DLD1 (cell line): Measurements from ENCODE around the gene SMDT1.
"Not testable (repeated sequence)": the region's sequence is repeated elsewhere in the genome, so short reads cannot be mapped to it uniquely, and the experiment has no call there.

Experiments used
- in situ Hi-C: cut with HindIII; loops from 2 replicates; pipeline ENCODE4 v1.10.0; 2017; ENCODE audit warnings: low sequenced_read_pairs

Gene SMDT1

DNA sequence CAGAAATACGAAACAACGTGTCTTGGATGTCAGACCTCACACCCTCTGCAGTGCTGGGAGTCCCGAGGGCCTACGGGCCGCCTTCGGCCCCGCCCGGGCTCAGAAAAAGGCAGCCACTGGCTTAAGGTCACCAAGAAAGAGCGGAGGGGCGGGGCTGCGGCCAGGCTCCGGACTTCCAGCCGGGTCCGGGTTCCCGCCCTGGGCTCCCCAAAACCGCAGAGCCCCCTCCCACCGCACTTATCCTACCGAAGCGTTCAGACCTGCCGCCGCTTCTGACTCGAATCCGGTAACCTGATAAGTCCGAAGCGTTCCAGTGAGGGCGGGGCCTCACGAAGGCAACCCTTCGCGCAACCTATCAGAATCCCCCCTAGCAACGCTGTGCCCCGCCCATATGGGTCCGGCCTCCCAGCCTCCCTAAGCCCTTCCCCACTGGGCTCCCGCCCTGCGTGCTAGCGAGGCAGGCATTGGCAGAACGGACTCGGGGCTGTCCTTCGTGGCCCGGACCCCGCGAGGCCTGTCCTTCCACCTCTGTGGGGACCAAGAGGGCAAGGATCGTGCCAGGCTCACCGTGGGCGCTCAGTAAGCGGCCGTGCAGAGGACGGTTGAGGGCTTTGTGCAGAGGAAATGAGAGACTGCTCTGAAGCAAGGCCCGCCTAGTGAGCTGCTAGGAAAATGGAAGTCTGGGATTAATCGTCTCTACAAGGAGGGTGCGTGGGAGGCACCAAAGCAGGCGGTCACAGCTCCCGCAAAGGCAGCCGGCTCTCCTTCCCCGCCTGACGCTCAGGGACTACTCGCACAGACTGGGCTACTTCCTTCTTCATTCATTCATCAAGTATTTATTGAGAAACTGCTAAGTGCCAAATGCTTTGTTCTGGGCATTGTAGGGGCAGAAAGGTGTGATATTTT, 8.7 kb upstream of the SMDT1 start, which contains the start of gene NAGA:
TSS of gene NAGA (minus strand) at position 296 of the 906 bp plus-strand sequence. CDS start 515 bp downstream, outside the sequence.
- in situ Hi-C loops = no loop called here

DNA sequence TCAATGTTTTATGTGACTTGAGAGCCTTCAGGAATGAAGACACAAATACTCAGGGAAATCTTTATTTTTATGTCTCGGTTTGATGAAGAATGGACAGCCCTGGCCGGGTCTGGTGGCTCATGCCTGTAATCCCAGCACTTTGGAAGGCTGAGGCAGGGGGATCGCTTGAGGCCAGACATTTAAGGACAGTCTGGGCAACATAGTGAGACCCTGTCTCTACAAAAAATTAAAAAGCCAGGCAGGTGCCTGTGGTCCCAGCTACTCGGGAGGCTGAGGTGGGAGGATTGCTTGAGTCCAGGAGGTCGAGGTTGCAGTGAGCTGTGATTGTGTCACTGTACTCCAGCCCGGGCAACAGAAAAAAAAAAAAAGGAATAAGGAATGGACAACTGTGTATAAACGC, 8.0 kb upstream of the SMDT1 start:
- in situ Hi-C loops = not testable (repeated sequence)

DNA sequence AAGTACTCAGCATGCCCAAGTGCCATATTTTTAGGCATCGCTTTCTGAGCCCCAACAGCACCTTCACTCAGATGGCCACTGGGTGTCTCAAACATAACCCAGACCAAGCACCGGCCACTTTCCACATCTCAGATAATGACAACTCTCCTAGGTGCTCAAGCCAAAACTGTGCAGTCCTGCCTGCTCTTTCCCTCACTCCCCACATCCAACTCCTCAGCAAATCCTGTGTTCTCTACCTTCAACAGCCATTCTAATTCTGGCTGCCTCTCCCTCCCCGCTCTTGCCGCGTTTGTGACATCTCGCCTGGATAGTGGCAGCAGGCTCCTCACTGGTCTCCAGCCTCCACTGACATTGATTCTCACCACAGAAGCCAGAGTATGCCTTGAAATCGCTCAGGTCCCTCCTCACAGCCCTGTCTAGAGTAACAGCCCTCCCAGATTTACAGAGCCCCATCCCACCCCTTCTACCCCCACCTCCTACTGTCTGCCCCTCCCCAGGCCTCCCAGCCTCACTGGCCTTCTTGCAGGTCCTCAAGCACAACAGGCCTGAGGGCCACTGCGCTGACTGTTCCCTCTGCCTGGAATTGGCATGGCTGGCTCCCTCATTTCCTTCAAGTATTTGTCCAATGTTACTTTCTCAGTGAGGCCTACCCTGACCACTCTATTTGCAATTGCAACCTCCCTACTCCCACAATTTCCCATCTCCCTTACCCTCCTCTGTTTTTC, 6.7 kb upstream of the SMDT1 start:
- in situ Hi-C loops = no loop called here

DNA sequence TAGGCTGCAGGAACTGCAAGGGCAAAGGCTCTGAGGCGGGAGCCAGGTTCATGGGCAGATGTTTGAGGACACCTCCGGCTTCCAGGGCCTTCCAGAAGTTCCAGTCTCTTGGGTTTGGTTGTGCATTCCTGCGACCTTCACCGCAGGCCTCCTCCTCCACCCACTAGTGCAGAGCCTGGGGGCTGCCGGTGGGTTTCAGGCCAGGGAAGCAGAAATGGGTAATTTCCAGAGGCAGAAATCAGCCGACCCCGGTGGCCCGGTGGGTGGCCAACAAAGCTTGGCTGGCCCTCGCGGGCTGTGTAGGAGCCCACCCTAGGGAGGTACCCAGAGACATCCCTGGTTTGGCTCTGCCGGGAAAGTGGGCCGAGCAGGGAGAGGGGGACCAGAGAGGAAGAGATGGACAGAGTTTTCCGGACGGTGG, 5.9 kb upstream of the SMDT1 start:
- in situ Hi-C loops = no loop called here

DNA sequence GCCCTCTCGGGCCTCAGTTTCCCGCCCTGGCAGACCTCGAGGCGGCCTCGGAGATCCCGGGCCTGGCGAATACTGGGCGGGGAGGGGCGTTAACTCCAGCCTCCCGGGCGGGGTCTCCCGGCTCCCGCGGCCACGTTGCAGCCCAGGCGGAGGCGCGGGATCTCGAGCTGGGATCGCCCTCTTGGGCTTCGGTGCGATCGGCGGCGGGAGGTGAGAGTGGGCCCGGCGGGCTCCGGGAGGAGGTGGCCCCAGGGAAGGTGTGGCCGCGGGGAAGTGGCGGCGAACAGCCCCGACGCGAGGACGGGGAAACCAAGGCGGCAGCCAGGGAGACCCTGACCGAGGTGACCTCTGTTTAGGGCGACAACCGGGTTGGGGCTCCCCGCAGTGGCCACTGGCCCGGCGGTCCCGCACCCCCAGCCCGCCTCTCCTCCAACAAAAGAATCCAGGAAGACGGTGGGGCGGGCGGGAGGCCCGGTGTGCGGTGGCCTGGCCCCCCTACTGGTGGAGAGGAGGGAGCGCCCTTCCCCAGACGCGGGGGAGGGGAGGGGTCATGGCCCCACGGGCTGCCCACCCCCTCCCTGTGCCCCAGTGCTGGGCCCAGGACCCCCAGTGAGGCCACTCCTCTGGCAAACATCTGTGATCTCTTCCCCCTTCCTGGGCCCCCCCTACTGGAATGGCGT, 5.2 kb upstream of the SMDT1 start, which contains the start of gene PHETA2:
TSS of gene PHETA2 (plus strand) at position 117 of the 680 bp plus-strand sequence. CDS start 3,046 bp downstream, outside the sequence.
- in situ Hi-C loops = no loop called here

DNA sequence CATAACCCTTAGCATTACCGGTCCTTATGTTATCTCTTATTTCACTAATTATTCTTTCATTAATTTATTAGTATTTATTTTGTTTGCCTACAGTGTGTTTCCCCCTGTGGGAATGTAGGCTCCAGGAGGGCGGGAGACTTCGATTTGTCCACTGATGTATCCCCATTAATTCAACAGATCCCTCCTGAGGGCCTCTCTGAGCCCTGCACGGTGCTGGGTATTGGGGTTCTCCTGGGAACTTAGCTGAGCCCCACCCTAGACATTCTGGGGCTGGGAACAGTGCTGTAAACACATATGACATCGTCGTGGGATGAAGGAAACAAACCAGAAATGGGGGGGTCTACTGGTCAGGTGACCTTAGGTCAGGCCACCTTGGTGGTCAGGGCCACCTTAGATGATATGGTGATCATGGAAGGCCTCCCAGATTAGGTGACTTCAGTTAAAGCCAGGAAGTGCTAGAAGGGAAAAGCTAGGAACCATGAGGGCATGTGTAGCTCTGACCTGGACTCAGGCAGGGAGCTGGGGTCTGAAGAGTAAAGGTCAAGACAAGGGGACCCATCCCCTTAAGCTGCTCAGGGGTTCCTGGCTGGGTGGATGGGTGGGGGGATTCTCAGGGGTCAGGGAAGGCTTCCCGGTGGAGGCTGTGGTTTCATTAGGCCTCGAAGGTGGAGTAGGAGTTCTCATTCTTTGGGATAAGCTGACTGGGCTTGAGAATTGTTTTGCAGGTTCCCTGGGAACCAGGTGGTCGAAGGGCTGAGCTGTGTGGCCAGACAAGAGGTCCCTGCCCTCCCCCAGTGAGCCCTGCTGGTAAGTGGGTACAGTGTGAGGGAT, 4.4 kb upstream of the SMDT1 start:
- in situ Hi-C loops = no loop called here

DNA sequence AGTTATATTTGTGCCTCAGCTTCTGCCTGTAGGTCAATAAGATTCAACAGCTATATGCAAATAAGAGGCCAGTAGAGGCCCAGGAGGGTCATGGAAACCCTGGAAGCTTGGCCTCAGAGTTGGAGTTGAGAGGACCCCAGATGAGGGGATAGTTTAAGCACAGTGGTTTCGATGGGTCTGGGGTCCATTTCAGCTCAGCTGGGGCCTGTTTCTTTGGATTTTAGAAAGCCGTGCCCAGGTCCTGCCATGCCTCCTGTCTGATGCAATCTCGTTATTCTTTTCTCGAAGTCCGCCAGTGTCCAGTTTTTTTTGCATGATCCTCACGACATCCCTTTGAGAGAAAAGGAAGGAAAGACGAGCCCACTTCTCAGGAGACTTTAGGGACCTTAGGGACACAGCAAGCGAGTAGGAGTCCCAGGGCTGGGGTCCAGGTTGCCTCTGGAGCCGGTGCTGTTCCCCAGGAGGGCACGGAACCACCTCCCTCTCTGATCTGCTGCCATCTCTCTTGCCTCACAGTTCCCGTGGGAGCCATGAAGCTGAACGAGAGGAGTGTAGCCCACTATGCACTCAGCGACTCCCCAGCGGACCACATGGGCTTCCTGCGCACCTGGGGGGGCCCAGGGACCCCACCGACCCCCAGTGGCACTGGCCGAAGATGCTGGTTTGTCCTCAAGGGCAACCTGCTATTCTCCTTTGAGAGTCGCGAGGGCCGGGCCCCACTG, 2.6 kb upstream of the SMDT1 start:
- in situ Hi-C loops = no loop called here

DNA sequence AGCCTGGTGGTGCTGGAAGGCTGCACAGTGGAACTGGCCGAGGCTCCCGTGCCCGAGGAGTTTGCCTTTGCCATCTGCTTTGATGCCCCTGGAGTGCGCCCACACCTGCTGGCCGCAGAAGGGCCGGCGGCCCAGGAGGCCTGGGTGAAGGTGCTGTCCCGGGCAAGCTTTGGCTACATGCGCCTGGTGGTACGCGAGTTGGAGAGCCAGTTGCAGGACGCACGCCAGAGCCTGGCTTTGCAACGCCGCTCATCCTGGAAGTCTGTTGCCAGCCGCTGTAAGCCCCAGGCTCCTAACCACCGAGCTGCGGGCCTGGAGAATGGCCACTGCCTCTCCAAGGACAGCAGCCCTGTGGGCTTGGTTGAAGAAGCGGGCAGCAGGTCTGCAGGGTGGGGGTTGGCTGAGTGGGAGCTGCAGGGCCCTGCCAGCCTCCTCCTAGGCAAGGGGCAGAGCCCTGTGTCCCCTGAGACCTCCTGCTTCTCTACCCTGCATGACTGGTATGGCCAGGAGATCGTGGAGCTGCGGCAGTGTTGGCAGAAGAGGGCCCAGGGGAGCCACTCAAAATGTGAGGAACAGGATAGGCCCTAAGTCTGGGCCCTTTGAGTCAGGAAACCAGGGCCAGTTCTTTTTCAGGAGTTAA, 1.9 kb upstream of the SMDT1 start:
- in situ Hi-C loops = no loop called here

DNA sequence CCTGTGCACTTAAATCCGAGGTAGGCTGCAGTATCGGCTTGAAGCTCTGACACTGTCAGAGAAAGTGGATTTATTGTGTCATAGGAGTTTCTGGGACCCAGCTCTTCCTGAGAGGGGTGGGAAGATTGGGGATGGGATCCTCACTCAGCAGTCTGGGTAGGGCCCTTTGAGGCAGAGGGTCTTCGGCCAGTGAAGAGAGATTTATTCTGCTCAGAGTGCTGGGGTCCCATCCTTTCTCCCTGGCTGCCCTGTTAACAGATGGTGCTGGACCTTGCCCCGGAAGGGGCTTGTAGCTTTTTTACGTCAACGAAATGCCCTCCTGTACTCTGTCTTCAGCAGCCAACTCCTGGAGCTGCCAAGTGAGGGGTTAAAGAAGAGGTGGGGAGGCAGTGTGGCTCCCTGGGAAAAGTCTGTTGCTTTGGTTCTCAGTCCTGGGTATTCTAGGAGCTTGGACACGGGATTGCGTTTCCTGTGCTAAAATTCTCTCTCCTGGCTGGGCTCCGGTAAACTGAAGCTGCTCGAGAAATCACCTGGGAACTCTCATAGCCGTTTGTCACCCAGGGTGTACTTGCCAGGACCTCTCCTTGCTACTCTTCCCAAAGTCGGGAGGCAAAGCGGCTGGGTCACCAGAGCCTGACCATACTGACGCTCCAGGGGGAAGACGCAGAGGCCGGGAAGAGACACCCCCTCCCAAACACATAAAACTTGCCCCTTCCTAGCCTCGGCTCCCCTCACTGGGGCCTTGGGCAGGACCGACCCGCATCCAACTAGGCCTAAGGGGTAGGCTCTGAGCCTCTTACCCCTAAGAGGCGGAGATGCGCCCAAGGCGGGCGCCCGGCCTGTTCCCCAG, 806 bp upstream of the SMDT1 start:
- in situ Hi-C loops = no loop called here

DNA sequence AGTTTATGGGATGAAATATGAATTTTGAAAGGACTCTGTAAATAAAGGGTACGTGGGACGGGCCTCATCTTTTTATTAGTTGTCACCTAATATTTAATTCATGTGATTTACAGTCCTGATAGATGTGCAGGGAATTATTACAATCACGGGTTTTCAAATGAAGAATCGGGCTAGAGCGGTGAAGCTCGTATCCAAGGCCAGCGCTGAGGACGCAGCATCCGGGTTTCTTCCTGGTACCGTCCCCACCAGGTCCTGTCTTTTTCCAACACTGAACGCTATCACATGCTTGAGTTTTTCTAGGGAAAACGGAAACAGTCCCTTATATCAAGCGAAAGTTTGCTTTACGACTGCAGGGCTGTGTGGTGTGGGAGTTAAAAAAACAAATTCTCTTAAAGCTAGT, 787 bp downstream of the SMDT1 start:
- in situ Hi-C loops = no loop called here

DNA sequence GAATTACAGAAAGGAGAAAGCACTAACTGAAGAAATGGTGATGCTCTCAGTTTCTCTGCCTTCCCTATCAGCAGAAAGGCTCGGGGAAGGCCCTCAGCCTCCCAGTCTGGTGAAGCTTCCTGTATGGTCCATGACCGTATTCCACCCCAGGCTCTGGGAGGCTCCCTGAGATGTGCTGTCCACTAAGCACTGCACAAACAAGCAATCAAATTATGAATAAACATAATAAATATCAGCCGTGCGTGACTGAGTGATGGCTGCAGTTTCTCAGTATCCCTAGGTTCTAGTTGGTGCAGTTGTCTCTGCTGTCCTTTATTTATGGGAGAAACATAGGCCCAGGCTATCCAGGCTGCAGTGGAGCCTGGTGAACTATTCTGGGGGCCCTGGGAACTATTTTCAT, 3.6 kb downstream of the SMDT1 start:
- in situ Hi-C loops = no loop called here

DNA sequence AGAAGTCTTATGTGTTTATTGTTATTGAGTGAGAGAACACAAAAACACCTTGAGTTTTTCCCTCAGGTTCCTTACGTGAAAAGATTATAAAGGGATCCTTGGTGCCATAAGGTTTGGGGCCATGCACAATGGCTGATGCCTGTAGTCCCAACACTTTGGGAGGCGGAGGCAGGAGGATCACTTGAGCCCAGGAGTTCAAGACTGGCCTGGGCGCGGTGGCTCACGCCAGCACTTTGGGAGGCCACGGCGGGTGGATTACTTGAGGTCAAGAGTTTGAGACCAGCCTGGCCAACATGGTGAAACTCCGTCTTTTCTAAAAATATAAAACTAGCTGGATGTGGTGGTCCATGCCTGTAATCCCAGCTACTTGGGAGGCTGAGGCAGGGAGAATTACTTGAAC, 5.4 kb downstream of the SMDT1 start:
- in situ Hi-C loops = no loop called here

DNA sequence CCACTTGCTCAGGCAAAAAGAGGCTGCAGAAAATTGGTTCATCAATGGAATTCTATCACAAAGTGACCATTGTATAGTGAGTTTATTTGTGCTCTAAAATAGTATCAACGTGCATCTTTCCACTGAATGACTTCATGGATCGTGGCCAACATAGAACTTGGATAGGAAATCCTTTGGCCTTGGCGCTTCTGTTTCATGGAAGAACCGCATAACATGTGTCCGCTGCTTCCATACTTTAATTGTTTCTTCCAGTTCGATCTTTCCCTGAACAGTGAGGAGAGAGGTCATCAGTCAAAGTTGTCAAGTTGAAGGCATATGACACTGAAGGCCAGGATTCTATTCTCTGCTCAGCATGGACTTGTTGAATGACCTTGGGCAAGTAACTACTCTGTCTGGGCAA, 6.6 kb downstream of the SMDT1 start:
- in situ Hi-C loops = no loop called here

DNA sequence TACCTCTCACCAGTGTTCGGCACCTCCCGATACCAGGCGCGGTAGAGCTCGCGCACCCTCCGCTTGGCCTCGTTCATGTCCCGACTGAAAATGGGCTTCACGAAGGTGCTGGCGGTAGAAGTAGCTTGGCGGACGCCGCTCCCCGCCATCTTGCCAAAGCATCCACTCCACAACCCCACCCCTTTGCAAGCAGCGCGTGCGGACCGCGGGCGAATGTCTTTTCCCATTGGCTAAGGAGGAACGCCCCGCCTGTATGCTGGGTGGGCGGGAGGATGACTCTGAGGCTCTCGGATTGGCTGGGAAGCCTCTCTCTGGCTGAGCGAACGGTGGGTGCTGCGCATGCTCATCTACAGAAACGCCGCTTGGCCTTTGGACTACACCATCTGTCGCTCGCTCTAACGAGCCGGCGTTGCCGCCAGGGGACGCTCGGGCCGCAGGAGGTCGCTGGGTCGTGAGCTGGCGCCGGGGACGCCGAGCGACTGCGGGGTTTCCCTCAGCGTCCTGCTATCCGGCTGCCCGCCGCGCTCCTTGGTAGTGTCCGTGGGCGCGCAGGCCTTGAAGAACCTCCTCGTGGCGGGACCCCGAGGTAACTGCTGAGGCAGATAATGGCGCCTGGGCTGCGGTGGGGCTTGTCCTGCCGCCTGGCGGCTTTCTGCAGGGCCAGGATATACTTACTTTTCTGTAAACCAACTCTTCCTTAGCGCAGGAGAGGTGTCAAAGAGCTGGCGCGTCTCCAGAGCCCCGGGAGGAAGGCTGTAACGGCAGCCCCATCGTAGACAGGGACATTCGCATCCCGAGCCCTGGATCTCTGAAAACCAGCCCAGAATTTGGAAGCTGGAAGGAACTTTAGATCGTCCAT, 11.3 kb downstream of the SMDT1 start, which contains the start of gene NDUFA6:
TSS of gene NDUFA6 (minus strand) at position 177 of the 859 bp plus-strand sequence. CDS start at position 149, 28 bp downstream.
- in situ Hi-C loops = no loop called here

DNA sequence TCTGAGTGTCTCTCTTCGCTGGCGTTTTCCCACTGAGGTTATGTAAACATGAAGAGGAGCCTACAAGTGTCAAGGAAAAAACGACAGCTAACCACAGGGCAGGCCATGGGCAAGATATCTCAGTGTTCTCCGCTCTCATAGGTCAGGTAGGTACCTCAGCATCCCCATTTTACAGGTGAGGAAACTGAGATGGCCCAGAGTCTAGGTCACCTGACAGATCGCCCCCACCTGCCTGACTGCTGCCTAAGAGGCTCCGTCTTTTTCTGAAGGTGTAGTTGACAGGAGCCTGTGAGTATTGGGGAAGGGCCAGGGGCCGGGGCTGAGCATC, 11.9 kb downstream of the SMDT1 start:
- in situ Hi-C loops = no loop called here

DNA sequence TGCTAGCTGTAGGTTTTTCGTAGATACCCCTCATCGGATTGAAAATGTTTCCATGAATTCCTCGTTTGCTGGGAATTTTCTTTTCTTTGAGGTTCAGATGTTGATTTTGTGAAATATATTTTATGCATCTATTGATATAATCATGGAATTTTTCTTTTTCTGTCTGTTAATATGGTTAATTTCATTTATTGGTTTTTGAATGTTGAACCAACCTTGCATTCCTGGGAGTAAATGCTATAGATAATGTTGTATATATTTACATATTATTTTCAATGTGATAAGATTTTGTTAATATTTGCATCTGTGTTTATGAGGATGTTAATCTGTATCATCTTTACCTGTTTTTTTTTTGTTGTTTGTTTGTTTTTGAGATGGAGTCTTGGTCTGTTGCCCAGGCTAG, 21.7 kb downstream of the SMDT1 start:
- in situ Hi-C loops = no loop called here

DNA sequence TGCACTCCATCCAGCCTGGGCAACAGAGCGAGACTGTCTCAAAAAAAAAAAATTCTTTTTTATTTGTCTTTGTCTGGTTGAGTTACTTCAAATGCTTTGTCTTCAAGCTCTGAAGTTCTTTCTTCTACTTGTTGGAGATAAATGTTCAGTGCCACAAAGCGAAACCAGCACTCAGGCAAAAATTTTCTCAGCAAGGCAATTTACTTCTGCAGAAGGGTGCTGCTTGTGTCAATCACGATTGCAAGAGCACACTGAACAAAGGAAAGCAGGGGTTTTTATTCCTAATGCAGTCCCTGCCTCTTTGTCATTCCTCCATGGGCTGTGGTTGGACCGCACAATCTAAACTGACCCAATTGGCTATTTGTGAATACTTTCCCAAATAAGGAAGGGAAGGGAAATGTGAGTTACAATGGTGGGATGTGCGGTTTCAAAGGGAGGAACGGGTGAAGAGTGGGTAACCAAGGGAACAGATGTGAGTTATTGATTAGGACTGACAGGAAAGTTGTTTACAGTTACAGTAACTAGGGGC, 24.9 kb downstream of the SMDT1 start:
- in situ Hi-C loops = not testable (repeated sequence)
